GM10266 (cell line): ENCODE data around the gene GRAMD2A.
A peak's percentile ranks its signal among the peaks of the same experiment; 100 is the strongest.

Experiments
- DNase-seq: peaks from one replicate; pipeline ENCODE4 v3.0.0; 2012; ENCODE audit errors: extremely low spot score
- CTCF ChIP-seq: IDR thresholded peaks from 2 replicates; pipeline ENCODE4 v1.5.1; 2012; ENCODE audit warnings: mild to moderate bottlenecking, low read depth; ENCODE audit not compliant: control insufficient read depth, insufficient read depth; ENCODE audit errors: missing control alignments

GRAMD2A gene

DNA sequence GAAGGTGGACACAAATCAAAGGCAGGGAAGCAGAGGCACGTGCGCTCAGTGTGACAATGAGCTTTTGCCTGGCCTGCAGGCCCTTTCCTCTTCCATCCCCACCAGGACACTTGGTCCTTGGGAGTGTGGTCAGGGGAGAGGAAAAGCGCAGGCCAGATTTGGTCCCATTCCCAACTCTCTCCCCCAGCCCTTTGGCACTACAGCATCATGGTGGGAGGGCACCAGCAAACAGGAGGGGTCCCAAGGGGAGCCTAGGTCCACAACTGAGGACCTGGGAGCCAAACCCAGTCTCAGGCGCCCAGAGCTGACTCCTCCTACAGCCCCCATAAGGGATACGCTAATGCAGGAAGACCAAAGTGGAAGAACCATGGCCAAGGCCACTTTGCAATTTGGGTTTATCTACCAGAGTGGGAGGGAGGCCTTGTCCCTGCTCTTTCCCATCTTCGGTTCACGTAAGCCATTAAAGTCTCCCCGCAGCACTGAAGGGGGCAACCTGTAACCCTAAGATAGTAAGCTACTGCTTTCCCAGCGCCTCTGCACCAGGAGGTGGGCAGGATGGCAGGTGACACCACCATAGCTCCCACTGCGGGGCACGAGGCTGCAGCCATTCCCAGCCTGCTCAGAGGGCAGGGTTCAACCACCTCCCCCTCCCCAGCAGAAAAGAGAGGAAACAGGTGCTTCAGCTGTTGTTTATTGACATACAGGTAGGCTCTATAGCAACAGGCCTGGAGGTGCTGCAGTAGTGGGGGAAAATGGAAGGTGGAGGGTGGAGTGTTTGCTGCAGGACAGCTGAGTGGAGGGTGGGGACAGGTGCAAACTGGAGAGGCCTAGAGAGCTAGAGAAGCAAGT, 993 bp upstream of the GRAMD2A start:
- no peak for DNase-seq
- no peak for TF ChIP-seq CTCF

GRCh38 chr15:72197041-72197459, 537 bp downstream of the GRAMD2A start:
- DNase-seq = no peak

GRCh38 chr15:72196409-72197040, 1.1 kb downstream of the GRAMD2A start:
- peak; percentile 40 for DNase-seq
- TF ChIP-seq CTCF = no peak

More at GRCh38 chr15:72197041-72197459, 537 bp downstream of the GRAMD2A start:
- TF ChIP-seq CTCF = no peak

DNA sequence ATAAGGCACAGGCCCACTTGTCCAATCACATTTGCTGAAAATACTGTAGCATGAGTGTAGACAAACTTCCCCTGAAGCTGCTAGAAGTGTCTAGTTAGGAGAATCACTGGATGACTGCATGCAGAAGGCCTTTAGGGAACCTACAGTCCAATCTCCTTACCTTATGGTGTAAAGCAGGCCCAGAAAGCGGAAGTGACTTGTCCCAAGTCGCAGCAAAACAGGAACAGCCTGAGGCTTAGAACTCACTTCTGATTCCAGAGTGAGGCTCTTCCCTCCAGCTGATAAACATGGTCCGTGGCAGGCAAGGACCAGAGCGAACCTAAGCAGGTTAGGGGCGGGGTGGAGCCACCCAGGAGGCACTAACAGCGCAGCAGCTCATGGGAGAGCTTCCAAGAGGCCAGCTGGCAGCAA, 2.5 kb downstream of the GRAMD2A start:
- TF ChIP-seq CTCF = no peak
- peak; percentile 43 for DNase-seq

DNA sequence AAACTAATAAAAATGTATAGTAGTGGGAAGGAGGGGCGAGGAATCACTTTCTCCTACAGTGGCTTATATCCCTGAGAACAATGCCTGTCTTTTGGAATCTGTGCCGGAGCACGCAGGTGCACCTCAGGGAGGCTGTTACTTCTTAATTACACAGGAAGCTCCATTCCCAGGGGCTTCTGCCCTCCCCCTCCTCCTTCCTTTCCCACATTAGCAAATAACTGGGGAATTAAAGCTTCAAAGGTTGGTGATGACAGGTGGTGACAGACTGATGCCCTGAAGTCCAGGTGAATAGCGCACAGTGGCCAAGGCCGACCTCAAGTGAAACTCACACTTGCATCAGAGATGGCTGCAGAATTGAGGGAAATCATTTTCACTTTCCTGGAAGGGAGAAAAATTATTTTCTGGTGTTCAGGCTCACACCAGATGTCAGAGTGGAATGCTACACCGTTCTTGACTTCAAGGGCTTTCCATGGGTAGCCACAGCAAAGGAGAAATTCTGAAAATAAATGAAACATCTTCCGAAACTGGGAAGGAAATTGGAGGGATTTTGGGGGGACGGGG, 3.7 kb downstream of the GRAMD2A start:
- no peak for DNase-seq
- TF ChIP-seq CTCF = no peak

DNA sequence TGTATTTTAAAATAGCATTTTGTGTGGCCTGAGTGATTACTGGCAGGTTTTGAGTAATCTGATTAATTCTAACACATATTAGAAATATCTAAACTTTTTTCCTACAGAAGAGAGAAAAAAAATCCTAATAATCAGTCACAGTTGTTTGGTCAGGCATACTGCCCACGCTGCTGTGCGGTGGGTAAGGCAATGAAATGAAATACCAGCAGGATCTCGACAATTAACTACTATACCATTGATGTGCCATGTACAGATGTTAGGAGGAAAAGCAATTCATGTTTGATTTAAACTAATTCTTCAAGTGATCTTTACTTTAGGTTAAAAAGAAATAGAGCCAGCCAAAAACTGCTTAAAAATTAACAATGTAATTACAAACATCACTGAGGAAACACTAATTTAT, 5.2 kb downstream of the GRAMD2A start:
- no peak for TF ChIP-seq CTCF
- DNase-seq = no peak
